ENCODE results near the gene NASP. TPM values are rescaled to one million over a fixed set of nuclear protein-coding genes. Genes with fewer than 3 reads are reported as not detected.

The NASP gene
- total RNA-seq, 4 donors from 2014 or later, result 45.8 to 98.3 (median 75.1) TPM

DNA sequence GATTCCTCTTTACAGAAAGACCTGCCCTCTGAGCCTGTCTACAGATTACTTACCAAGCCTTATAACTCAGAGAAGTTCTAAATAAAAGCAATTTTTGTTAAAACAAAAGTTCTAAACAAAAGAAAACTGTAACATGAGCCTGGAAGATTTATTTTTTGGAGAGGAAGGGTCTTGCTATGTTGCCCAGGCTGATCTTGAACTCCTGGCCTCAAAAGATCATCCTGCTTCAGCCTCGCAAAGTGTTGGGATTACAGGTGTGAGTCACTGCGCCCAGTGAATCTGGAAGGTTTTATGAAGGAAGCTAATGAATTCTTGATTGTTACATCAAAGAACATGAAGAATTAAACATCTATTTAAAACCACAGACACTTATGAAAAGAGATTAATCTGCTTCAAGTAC lies 75.4 kb downstream of the NASP start:
- Histone ChIP-seq H3K4me1 (no peaks in the 10 kb centered on the region), H3K27me3 (no peaks in the 10 kb centered on the region), H3K9me3 (no peaks in the 10 kb centered on the region), H3K4me3 (replicated peaks in 1 of 3) (no peak overlapping the region), H3K36me3 (peaks cover 43 to 46% of the 10 kb centered on the region in 2 donors), H3K27ac (no peak overlapping the region)
- TF ChIP-seq POLR2A (IDR thresholded peaks at IDR 0.05), result no peak
- TF ChIP-seq CTCF (IDR thresholded peaks at IDR 0.05), result no peak
- WGBS, 2 donors, result 91 to 96% methylated on average over 2 of the region's 2 CpGs
- DNase-seq, result no peak
- intact Hi-C loops (cut with DNase I), result no loop called here

DNA sequence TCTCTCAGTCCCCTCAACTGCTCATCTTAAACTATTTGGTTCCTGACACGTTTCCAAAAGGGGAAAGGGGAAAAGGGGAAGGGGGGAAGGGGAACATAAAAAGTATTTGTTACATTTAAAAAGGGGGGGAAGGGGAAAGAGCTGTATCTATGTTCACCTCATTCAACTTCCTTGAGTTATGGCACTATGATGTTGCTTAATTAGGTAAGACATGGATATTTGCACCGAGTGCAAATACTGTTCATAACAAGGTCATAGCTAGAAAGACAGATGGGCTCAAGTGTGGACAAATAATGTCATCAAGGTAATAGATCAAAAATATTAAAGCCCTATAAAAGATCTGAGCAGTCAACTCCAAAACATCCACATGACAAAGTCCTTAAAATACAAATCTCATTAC lies 76.5 kb downstream of the NASP start:
- H3K27me3 ChIP-seq, result no peaks in the 10 kb centered on the region
- H3K27ac ChIP-seq, result no peak overlapping the region
- H3K4me3 ChIP-seq (replicated peaks in 1 of 3), result no peak overlapping the region
- TF ChIP-seq CTCF (IDR thresholded peaks at IDR 0.05) (no peak), POLR2A (IDR thresholded peaks at IDR 0.05) (no peak)
- DNase-seq, result no peak
- intact Hi-C loops (cut with DNase I), result no loop called here
- WGBS, 2 donors, result 70 to 88% methylated on average over 2 of the region's 2 CpGs
- peaks cover 34 to 35% of the 10 kb centered on the region in 2 donors for H3K36me3 ChIP-seq
- no peaks in the 10 kb centered on the region for H3K4me1 ChIP-seq
- no peaks in the 10 kb centered on the region for H3K9me3 ChIP-seq

- DNase-seq, result no peak
- Histone ChIP-seq H3K4me3 (replicated peaks in 1 of 3) (no peak overlapping the region), H3K36me3 (no peaks in the 10 kb centered on the region), H3K9me3 (no peaks in the 10 kb centered on the region), H3K27me3 (no peaks in the 10 kb centered on the region), H3K27ac (no peak overlapping the region), H3K4me1 (peaks cover 13 to 40% of the 10 kb centered on the region in 2 donors)
- TF ChIP-seq CTCF (IDR thresholded peaks at IDR 0.05) (no peak), POLR2A (IDR thresholded peaks at IDR 0.05) (no peak)
- intact Hi-C loops (cut with DNase I), result no loop called here
- WGBS, 2 donors, result 89% methylated on average over 2 of the region's 2 CpGs
Observed at GRCh38 chr1:45666836-45667235, 83.0 kb downstream of the NASP start.

DNA sequence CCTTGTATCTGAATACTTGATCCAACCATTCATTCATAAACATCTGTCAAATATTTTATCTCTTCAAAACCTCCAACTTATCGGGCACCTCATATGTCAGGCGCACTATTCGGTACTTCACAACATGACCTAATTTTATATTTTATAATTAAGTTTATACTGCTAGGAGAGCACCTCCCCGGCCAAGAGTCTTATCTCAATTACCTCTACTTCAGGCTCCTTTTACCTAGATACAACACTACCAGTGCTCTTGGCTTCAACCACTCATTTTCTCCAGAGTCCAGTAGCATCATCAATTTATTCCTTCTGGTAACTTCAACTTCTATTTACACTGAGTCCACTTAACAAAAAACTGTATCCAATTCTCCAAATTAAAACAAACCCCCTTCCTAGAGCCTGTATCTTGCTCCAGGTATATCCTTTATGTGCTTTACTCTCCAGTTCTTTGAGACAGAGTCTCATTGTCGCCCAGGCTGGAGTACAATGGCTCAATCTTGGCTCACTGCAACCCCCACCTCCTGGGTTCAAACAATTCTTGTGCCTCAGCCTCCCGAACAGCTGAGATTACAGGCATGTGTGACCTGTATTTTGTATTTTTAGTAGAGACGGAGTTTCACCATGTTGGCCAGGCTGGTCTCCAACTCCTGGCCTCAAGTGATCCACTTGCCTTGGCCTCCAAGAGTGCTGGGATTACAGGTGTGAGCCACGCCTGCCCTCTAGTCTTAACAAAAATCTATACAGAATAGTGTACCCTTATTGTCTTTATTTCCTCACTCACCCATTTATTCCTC lies 83.7 kb downstream of the NASP start:
- Histone ChIP-seq H3K4me3 (replicated peaks in 1 of 3) (no peak overlapping the region), H3K27me3 (no peaks in the 10 kb centered on the region), H3K9me3 (no peaks in the 10 kb centered on the region), H3K27ac (no peak overlapping the region), H3K36me3 (no peaks in the 10 kb centered on the region), H3K4me1 (peaks cover 13 to 43% of the 10 kb centered on the region in 2 donors)
- no peak for DNase-seq
- no peak for TF ChIP-seq POLR2A (IDR thresholded peaks at IDR 0.05)
- intact Hi-C loops (cut with DNase I), result no loop called here
- 86 to 90% methylated on average over 8 of the region's 8 CpGs for WGBS, 2 donors

Small RNA genes lying within 50 kb of the gene (small RNA-seq; reads per million reads assigned to genes)
- gene AL355480.1, result not detected
- not detected for gene AL355480.2
- not detected for gene AL355480.3
- not detected for gene AL355480.4

Other genes starting within 250 kb of the NASP start
- gene TOE1, start 243.9 kb upstream of the NASP start, total RNA-seq, result 10 to 100 TPM; 15.7 to 19.8 (median 17.8) TPM
- 10 to 100 TPM; 23.7 to 45.9 (median 31.7) TPM for gene MUTYH, start 243.6 kb upstream of the NASP start, total RNA-seq
- 1 to 10 TPM; 4.8 to 5.7 (median 5.5) TPM for gene TESK2, start 92.9 kb upstream of the NASP start, total RNA-seq
- 1 to 10 TPM in 2 of 4 donors, under 1 TPM in 2; 0.40 to 1.7 (median 1.0) TPM for gene CCDC163, start 84.0 kb upstream of the NASP start, total RNA-seq
- gene MMACHC, start 83.7 kb upstream of the NASP start, total RNA-seq, result 1 to 10 TPM; 1.3 to 5.9 (median 5.0) TPM
- gene PRDX1, start 62.2 kb upstream of the NASP start, total RNA-seq, result 1,000 to 10,000 TPM in 2 of 4 donors, 100 to 1,000 TPM in 2; 872 to 1,202 (median 1,015) TPM
- 100 to 1,000 TPM in 3 of 4 donors, 10 to 100 TPM in 1; 67.5 to 143 (median 127) TPM for gene AKR1A1, start 33.2 kb upstream of the NASP start, total RNA-seq
- gene CCDC17, start 40.0 kb downstream of the NASP start, total RNA-seq, result 1 to 10 TPM; 3.5 to 5.3 (median 3.8) TPM
- 100 to 1,000 TPM; 146 to 220 (median 176) TPM for gene GPBP1L1, start 102.5 kb downstream of the NASP start, total RNA-seq
- 10 to 100 TPM; 15.7 to 30.9 (median 25.7) TPM for gene TMEM69, start 104.1 kb downstream of the NASP start, total RNA-seq
- 10 to 100 TPM; 14.9 to 20.1 (median 17.8) TPM for gene IPP, start 166.6 kb downstream of the NASP start, total RNA-seq
- 10 to 100 TPM; 18.8 to 22.2 (median 20.2) TPM for gene MAST2, start 219.6 kb downstream of the NASP start, total RNA-seq